ENCODE data around the gene NTF3.

DNA sequence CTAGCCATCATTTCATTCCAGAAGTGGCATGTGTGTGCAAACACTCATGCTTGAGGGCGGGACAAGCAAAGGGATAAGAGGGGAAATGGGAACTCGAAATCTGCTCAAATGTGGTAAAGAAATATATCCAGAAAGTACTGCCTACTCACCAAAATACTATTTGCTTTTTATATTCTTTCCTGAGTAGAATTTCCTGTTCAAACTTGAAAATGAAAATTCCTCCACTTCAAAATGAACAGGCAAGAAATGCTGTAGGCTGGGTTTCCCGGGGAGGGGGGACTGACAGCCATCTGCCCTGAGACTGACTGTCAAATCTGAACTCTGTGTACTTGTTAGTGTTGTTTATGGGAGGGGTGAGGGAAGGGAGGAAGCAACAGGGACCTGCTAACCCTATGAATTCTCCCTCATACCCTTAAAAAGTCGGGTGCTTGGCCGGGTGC, 34.6 kb downstream of the NTF3 start:
- TF ChIP-seq POLR2AphosphoS5 (IDR thresholded peaks at IDR 0.05; ENCODE audit: low read depth, low read length): no peak
- TF ChIP-seq, protein P1, sequence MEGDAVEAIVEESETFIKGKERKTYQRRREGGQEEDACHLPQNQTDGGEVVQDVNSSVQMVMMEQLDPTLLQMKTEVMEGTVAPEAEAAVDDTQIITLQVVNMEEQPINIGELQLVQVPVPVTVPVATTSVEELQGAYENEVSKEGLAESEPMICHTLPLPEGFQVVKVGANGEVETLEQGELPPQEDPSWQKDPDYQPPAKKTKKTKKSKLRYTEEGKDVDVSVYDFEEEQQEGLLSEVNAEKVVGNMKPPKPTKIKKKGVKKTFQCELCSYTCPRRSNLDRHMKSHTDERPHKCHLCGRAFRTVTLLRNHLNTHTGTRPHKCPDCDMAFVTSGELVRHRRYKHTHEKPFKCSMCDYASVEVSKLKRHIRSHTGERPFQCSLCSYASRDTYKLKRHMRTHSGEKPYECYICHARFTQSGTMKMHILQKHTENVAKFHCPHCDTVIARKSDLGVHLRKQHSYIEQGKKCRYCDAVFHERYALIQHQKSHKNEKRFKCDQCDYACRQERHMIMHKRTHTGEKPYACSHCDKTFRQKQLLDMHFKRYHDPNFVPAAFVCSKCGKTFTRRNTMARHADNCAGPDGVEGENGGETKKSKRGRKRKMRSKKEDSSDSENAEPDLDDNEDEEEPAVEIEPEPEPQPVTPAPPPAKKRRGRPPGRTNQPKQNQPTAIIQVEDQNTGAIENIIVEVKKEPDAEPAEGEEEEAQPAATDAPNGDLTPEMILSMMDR (IDR thresholded peaks at IDR 0.05): no peak
- TF ChIP-seq, protein P2, sequence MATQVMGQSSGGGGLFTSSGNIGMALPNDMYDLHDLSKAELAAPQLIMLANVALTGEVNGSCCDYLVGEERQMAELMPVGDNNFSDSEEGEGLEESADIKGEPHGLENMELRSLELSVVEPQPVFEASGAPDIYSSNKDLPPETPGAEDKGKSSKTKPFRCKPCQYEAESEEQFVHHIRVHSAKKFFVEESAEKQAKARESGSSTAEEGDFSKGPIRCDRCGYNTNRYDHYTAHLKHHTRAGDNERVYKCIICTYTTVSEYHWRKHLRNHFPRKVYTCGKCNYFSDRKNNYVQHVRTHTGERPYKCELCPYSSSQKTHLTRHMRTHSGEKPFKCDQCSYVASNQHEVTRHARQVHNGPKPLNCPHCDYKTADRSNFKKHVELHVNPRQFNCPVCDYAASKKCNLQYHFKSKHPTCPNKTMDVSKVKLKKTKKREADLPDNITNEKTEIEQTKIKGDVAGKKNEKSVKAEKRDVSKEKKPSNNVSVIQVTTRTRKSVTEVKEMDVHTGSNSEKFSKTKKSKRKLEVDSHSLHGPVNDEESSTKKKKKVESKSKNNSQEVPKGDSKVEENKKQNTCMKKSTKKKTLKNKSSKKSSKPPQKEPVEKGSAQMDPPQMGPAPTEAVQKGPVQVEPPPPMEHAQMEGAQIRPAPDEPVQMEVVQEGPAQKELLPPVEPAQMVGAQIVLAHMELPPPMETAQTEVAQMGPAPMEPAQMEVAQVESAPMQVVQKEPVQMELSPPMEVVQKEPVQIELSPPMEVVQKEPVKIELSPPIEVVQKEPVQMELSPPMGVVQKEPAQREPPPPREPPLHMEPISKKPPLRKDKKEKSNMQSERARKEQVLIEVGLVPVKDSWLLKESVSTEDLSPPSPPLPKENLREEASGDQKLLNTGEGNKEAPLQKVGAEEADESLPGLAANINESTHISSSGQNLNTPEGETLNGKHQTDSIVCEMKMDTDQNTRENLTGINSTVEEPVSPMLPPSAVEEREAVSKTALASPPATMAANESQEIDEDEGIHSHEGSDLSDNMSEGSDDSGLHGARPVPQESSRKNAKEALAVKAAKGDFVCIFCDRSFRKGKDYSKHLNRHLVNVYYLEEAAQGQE (IDR thresholded peaks at IDR 0.05; ENCODE audit: insufficient read depth in 1 of 2, low read depth in 2 of 2, low read length in 1 of 2): no peak
- no peak for TF ChIP-seq SIN3A (IDR thresholded peaks at IDR 0.05; ENCODE audit: borderline replicate concordance, insufficient read depth, low read depth, low read length)

Measured in Panc1 (cell line).